BJ (cell line): ENCODE results near the gene DIS3L2. TPM values are rescaled to one million over a fixed set of nuclear protein-coding genes. Genes with fewer than 3 reads are reported as not detected.

Experiments
- CTCF ChIA-PET: fragments of 350-600 bp; formaldehyde crosslinking; extraction: SDS; loops from one replicate; lab custom pipeline; 2021; ENCODE audit warnings: antibody characterized with exemption, inconsistent platforms; lab: Yijun Ruan, JAX
- POLR2A ChIA-PET: fragments of 300-600 bp; sonication (Branson Sonifier 250); formaldehyde crosslinking; extraction: SDS; loops from one replicate; lab custom pipeline; 2021; ENCODE audit warnings: antibody characterized with exemption; lab: Charles Lee
- DNase-seq: peaks from one replicate; pipeline ENCODE4 v3.0.0-alpha.2; 2011; ENCODE audit warnings: low read depth
- H3K27me3 ChIP-seq: 2 replicates; pipeline ENCODE4 v1.6.0; 2011; ENCODE audit warnings: low read length; ENCODE audit not compliant: control insufficient read depth, insufficient read depth
- H3K36me3 ChIP-seq: 2 replicates; pipeline ENCODE4 v1.5.1; 2011; ENCODE audit warnings: low read length; ENCODE audit not compliant: control insufficient read depth, insufficient read depth
- H3K4me3 ChIP-seq: 2 replicates; pipeline ENCODE4 v1.5.1; 2011; ENCODE audit warnings: low read depth, mild to moderate bottlenecking, control low read depth, low read length
- CTCF ChIP-seq: IDR thresholded peaks from 2 replicates; pipeline ENCODE4 v1.5.1; 2011; ENCODE audit warnings: low read depth, mild to moderate bottlenecking, control low read depth, inconsistent platforms, low read length, moderate library complexity; ENCODE audit not compliant: insufficient read depth
- polyA plus RNA-seq: library from polyadenylated mRNA; depleted of rRNA; stranded (reverse); fragments of >200 nt; gene quantifications from 2 replicates; pipeline ENCODE4 v1.2.3, GENCODE V29; 2011

DIS3L2 gene
- polyA plus RNA-seq, 1 experiment, result 12.4 TPM

- ChIA-PET POLR2A (no interaction called here), CTCF (interaction anchor here (1.2 to 2.1 kb wide), 3 partner anchors 16 to 98 kb away, joined by 3 to 11 read pairs (median 4); no protein-coding TSS in a partner anchor)
- Histone ChIP-seq H3K36me3 (no peaks in the 10 kb centered on the region), H3K27me3 (no peaks in the 10 kb centered on the region), H3K4me3 (no peak overlapping the region)
- no peak for TF ChIP-seq CTCF
- no peak for DNase-seq
Observed at GRCh38 chr2:232341739-232342126, 380.2 kb downstream of the DIS3L2 start.

GRCh38 chr2:232342635-232343565, 381.4 kb downstream of the DIS3L2 start:
- H3K36me3 ChIP-seq, result no peaks in the 10 kb centered on the region
- ChIA-PET POLR2A (no interaction called here), CTCF (no interaction called here)
- H3K4me3 ChIP-seq, result no peak overlapping the region
- peaks cover 2% of the 10 kb centered on the region for H3K27me3 ChIP-seq
- DNase-seq, result no peak
- no peak for TF ChIP-seq CTCF

GRCh38 chr2:232343821-232344220, 382.3 kb downstream of the DIS3L2 start:
- Histone ChIP-seq H3K36me3 (no peaks in the 10 kb centered on the region), H3K27me3 (peaks cover 6% of the 10 kb centered on the region), H3K4me3 (no peak overlapping the region)
- ChIA-PET POLR2A (no interaction called here), CTCF (no interaction called here)
- no peak for DNase-seq
- no peak for TF ChIP-seq CTCF

GRCh38 chr2:232345251-232345650, 383.7 kb downstream of the DIS3L2 start:
- ChIA-PET POLR2A (interaction anchor here (0.6 kb wide), 1 partner anchor 424 kb away, joined by 9 read pairs; no protein-coding TSS in a partner anchor), CTCF (interaction anchor here (0.6 to 1.9 kb wide), 4 partner anchors 9 to 94 kb away, joined by 3 to 8 read pairs (median 6); no protein-coding TSS in a partner anchor)
- peaks cover 11% of the 10 kb centered on the region for H3K27me3 ChIP-seq
- TF ChIP-seq CTCF, result no peak
- DNase-seq, result no peak
- no peaks in the 10 kb centered on the region for H3K36me3 ChIP-seq
- no peak overlapping the region for H3K4me3 ChIP-seq

- ChIA-PET POLR2A (no interaction called here), CTCF (no interaction called here)
- H3K36me3 ChIP-seq, result no peaks in the 10 kb centered on the region
- H3K27me3 ChIP-seq, result peaks cover 27% of the 10 kb centered on the region
- no peak for TF ChIP-seq CTCF
- H3K4me3 ChIP-seq, result no peak overlapping the region
- DNase-seq, result no peak
Observed at GRCh38 chr2:232347369-232347768, 385.9 kb downstream of the DIS3L2 start.
